ENCODE results near the gene NUP35.

The NUP35 gene

GRCh38 chr2:183124222-183124956, at the start of gene NUP35:
TSS of gene NUP35 (plus strand) at chr2:183124443. CDS start at chr2:183124458, 15 bp downstream.
- DNase-seq (ENCODE audit: low spot score) = peak; percentile 90

DNA sequence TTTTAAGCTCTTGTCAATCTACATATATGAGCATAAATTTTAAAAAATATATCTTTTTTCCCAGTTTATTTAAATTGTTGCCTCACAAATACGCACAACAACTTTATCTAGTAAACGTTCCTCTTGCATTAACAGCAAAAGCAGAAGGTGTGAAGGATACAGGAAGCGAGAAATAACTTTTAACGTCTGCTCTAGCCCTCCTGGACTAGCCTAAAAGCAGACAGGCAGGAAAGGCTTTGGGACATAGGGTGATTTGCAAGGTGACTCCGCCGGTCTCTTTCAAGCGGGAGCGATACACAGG, 46.1 kb upstream of the NUP35 start:
- DNase-seq (ENCODE audit: low spot score) = no peak

- DNase-seq (ENCODE audit: low spot score) = peak; percentile 90
These were observed 45.6 kb upstream of the NUP35 start, which contains the start of gene DUSP19 for GRCh38 chr2:183078464-183079138. TSS of gene DUSP19 (plus strand) at chr2:183078747. CDS start at chr2:183078934, 187 bp downstream.

- peak; percentile 8 for DNase-seq (ENCODE audit: low spot score)
These were observed 45.0 kb upstream of the NUP35 start for GRCh38 chr2:183079139-183079775.

DNA sequence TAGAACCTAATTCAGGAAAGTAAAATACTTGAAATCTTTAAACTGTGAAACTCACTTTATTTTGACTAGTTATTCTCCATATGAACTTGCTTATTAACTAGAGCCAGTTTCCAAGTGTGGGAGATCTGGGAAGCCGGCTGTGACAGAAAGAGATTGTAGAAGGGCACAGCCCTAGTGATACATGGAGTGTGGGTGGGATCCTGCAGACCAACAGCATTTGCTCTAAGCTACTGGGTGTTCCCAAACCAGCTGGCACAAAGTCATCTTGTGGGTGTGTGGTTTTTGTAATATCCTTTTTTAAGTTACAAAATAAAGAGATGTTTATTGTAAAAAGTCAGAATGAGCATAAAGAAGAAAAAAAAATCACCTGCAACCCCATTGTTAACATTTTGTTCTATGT, 42.3 kb upstream of the NUP35 start:
- DNase-seq (ENCODE audit: low spot score) = no peak

GRCh38 chr2:183088061-183088460, 36.2 kb upstream of the NUP35 start:
- DNase-seq (ENCODE audit: low spot score) = no peak

GRCh38 chr2:183089192-183089851, 34.9 kb upstream of the NUP35 start:
- no peak for DNase-seq (ENCODE audit: low spot score)

- DNase-seq (ENCODE audit: low spot score) = no peak
These were observed 32.8 kb upstream of the NUP35 start for GRCh38 chr2:183091318-183091953.

DNA sequence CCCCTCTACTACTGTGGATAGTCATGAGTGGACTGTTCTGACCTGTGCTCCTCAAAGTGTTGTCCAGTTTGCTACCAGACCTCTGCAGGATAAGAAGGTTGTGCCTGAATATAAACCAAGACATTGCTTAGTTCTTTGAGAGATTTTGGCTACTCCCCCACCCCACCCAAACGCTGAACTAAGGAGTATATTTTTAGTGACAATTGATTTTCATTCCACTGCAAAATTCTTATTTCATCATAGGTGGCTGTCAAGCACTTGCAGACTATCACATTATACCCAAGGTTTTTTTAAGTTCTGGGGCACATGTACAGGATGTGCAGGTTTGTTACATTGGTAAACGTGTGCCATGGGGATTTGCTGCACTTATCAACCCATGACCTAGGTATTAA, 32.3 kb upstream of the NUP35 start:
- DNase-seq (ENCODE audit: low spot score) = no peak

DNA sequence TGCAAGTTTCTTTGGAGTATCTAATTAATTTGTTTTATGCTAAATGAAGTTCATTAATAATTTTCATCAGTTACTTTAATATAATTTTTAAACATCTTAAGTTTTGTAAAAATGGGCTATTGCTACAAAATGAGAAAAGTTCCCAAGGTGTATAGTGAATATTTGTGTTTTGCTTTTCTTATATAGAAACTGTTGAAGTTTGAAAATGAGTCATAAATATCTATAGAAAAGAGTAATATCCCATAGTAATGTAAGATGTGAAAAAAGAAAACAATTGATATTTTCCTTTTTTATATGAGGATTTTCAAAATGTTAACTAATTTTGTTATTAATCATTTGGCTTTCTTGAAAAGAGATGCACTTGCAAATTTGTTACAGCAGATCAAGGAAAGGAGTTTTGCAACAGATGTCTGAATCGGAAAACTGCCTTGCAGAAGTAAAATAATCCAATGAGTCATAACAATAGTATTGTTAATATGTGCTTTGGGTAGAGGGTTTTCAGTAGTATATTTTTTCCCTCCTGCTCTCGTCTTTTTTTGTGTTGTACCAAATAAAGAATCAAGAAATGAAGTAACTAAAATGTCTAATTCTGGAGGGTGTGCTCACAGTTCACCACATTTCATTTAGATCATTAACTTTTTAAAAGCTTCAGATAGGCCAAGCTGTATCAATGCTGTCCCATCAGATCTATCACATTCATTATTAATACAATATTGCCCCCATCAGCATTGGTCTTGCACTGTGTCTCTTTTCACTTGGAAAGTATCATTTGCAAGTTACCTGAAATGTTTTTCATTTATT, 30.2 kb upstream of the NUP35 start:
- DNase-seq (ENCODE audit: low spot score) = no peak

GRCh38 chr2:183105402-183106134, 18.7 kb upstream of the NUP35 start:
- no peak for DNase-seq (ENCODE audit: low spot score)

- DNase-seq (ENCODE audit: low spot score) = no peak
These were observed 11.7 kb upstream of the NUP35 start for GRCh38 chr2:183112577-183112976.

DNA sequence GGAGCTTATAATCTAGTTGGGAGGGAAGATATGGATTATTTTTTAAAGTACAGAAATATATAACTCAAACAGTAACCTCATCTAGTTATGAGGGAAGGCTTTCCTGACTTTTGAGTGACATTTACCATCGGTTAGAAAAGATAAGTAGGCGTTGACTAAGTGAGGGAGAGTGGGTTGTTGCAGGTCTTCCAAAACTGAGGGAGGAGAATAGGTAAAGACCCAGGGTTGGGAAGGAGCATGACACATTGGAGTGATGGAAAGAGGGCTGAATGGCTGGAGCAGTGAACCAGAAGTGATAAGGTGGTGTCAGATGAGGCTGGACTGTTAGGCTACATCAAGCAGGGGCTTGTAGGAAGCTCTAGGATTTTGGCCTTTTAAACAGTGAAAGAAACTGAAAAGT, 10.6 kb upstream of the NUP35 start:
- no peak for DNase-seq (ENCODE audit: low spot score)

GRCh38 chr2:183117226-183117625, 7.0 kb upstream of the NUP35 start:
- no peak for DNase-seq (ENCODE audit: low spot score)

DNA sequence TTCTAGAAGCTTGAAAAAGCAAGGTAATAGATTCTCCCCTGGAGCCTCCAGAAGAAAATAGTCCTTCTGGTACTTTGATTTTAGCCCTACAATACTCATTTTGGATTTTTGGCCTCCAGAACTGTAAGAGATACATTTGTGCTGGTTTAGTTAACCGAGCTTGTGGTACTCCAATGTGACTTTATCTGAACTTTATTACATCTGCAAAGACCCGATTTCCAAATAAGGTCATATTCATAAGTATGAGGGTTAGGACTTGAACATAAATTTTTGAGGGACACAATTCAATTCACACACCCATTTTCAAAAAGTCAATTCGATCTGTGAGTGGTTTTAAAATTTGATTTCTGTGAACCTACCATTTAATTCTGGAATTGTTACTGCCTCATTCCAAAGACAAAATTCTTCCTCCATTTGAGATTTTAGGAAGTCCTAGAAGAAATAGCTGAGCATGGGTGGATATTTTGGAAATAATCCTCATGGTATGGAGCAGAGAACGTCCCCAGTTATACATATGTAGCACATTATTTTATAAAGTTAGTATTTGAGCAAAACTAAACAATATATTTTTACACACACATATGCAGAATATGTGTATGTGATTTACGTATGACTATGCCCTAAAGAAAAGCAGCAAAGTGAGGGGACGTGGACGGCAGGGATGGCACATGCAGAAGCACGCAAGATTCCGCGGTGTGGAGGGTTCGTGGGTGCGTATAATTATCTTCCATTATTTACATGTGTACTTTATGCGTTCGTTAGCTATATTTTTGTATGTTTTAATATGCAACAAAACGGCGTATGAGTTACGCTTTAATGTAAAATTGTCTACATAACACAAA, 905 bp upstream of the NUP35 start:
- peak; percentile 3 for DNase-seq (ENCODE audit: low spot score)

GRCh38 chr2:183123959-183124221, 353 bp upstream of the NUP35 start:
- DNase-seq (ENCODE audit: low spot score) = no peak

GRCh38 chr2:183124957-183125255, 663 bp downstream of the NUP35 start:
- DNase-seq (ENCODE audit: low spot score) = no peak

DNA sequence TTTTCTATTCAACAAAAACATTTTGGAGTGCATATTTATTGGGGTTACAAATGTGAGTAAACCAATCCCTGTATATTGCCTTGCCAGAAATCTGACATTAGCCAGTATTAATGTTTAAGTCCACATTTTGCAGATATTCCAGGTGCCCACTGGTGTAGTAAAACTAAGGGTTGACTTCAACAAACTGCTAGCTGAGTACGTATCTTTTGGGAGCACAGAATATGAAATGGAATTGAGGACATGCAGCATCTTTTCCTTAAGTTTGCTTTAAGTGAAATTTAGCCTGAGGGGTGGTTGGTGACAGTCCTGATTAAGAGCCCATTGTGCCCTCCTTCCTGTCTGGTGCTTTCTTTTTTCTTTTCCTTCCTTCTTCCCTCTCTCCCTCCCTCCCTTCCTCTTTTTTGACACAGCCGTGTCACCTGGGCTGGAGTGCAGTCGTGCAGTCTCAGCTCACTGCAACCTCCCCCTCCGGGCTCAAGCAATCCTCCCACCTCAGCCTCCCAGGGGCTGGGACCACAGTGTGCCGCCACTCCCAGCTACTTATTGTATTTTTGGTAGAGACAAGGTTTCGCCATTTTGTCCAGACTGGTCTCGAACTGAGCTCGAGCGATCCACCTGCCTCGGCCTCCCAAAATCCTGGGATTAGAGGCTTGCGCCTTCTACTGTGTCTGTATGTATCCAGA, 1.6 kb downstream of the NUP35 start:
- no peak for DNase-seq (ENCODE audit: low spot score)

GRCh38 chr2:183126635-183127034, 2.4 kb downstream of the NUP35 start:
- DNase-seq (ENCODE audit: low spot score) = no peak

- no peak for DNase-seq (ENCODE audit: low spot score)
These were observed 9.8 kb downstream of the NUP35 start for GRCh38 chr2:183134016-183134415.
